ENCODE measurements around the gene AKIRIN1.
"Not testable (repeated sequence)": the region's sequence is repeated elsewhere in the genome, so short reads cannot be mapped to it uniquely, and the experiment has no call there.

GRCh38 chr1:38977399-38978244 lies 13.5 kb upstream of the AKIRIN1 start:
- not testable (repeated sequence) for TF ChIP-seq CTCF (IDR thresholded peaks at IDR 0.05 in 2 of 3, conservative IDR thresholded peaks at IDR 0.05 in 1 of 3; ENCODE audit: borderline replicate concordance in 1 of 3, insufficient read depth in 1 of 3, low read depth in 2 of 3, low read length in 2 of 3); MAX (IDR thresholded peaks at IDR 0.05); POLR2A (IDR thresholded peaks at IDR 0.05; ENCODE audit: borderline replicate concordance, extremely low read depth, insufficient read depth, insufficient read length); POLR2AphosphoS5 (IDR thresholded peaks at IDR 0.05; ENCODE audit: low read depth, low read length); ZNF274 (IDR thresholded peaks at IDR 0.05; ENCODE audit: low read depth, low read length); SRF (IDR thresholded peaks at IDR 0.05; ENCODE audit: low read depth); FOSL1 (IDR thresholded peaks at IDR 0.05; ENCODE audit: low read depth); CBX3 (IDR thresholded peaks at IDR 0.05; ENCODE audit: low read depth); RAD21 (IDR thresholded peaks at IDR 0.05; ENCODE audit: low read depth); CEBPB (IDR thresholded peaks at IDR 0.05; ENCODE audit: low read depth)
- TF ChIP-seq, protein P1, sequence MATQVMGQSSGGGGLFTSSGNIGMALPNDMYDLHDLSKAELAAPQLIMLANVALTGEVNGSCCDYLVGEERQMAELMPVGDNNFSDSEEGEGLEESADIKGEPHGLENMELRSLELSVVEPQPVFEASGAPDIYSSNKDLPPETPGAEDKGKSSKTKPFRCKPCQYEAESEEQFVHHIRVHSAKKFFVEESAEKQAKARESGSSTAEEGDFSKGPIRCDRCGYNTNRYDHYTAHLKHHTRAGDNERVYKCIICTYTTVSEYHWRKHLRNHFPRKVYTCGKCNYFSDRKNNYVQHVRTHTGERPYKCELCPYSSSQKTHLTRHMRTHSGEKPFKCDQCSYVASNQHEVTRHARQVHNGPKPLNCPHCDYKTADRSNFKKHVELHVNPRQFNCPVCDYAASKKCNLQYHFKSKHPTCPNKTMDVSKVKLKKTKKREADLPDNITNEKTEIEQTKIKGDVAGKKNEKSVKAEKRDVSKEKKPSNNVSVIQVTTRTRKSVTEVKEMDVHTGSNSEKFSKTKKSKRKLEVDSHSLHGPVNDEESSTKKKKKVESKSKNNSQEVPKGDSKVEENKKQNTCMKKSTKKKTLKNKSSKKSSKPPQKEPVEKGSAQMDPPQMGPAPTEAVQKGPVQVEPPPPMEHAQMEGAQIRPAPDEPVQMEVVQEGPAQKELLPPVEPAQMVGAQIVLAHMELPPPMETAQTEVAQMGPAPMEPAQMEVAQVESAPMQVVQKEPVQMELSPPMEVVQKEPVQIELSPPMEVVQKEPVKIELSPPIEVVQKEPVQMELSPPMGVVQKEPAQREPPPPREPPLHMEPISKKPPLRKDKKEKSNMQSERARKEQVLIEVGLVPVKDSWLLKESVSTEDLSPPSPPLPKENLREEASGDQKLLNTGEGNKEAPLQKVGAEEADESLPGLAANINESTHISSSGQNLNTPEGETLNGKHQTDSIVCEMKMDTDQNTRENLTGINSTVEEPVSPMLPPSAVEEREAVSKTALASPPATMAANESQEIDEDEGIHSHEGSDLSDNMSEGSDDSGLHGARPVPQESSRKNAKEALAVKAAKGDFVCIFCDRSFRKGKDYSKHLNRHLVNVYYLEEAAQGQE (IDR thresholded peaks at IDR 0.05; ENCODE audit: low read depth) = not testable (repeated sequence)
